GM18867 (cell line): ENCODE data around the gene TARM1.

ENCODE experiments used
- ATAC-seq: cut with Tn5 transposase; IDR thresholded peaks from one replicate; pipeline ENCODE4 v1.9.1; 2021; ENCODE audit warnings: mild to moderate bottlenecking, moderate library complexity; ENCODE audit not compliant: unreplicated experiment

The TARM1 gene

DNA sequence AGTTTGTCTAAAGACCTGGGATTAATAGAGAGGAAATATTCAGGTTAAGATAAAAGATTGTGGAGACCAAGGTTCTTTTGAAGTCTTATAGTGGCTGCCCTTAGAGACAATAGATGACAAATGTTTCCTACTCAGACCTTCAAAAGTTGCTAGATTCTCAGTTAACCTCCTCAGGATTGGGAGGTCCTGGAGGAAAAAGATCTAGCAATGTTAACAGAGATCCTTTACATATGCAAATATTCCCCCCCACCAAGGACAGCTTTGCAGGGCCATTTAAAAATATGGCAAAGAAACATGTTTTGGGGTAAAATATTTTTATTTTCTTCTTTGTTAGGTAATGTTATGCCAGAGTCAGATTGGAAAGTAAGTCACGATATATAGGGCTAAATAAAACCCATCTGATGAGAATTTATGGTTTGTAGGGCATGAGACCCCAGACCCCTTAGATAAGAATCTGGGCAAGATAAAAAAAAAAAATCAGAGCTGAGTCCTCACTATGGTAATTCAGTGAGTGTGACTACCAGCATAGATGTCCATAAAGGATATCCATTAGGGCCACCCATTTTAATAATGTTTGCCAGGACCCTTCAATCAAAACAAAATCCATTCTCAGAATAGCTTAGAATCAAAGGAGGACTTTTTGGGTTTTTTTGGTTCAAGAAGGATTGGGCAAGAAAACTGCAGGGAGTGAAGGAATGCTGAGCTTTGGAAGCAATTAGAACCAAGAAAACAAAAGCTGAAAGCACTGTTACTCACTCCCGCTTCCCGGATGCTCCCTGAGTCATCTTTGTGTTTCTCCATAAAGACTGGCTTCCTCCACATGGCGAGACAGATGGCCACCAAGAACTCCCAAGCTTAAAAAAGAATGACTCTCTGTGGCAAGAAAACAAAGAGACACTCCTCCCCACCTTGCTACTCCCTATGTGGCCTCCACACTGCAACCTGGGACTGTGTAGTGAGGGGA is 45.7 kb downstream of the TARM1 start:
- no peak for ATAC-seq

DNA sequence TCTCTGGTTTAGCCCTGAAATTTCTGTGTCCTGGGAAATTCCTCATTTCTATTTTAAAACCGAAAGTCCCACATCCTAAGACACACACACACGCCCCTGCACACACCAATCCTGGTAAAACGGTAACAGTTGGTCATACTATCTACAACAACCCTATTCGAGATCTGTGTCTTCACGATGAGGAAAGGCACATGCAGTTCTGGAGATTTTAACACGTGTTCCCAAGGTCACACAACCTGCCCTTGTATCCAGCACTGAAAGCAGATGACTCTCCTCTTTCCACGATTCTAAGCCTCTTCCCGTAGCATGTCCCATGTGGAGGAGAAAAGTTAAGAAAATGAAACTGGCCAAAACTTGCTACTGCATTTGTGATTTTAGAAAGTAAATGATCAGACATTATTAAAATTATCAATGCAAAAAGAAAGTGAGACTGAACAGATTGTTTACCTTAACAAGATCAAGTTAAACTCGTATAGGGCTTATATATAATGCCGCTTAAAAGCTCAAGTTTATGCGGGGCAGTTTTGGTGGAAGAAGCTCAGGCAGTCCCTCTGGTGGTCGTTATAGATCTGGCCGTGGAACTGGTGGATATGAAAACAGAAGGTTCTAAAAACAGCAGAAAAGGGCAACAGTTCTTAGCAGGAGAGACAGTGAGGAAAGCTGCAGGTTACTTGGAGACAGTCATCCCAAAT is 50.1 kb downstream of the TARM1 start:
- ATAC-seq: no peak

DNA sequence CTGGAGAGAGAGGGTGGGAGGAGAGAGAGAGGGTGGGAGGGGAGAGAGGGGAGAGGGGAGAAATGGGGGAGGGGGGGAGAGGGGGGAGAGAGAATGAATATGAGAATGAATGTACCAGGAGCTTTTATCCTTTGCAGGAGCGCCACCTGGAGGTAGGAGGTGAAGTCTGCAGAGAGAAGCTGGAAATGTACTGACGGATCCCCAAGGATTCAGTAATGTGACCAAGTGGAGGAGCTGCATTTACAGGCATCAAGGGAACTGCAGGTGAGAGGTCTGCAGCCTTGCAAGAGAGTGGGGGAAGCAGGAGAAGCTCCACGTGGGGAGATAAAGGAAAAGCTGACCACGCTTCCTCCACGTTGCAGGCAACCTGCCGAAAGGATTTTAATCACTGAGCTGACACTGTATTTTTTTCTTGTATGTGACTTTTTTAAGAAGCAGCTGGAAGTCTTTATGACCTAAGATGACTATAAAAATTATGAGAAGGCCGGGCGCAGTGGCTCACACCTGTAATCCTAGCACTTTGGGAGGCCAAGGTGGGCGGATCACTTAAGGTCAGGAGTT is 51.2 kb downstream of the TARM1 start:
- ATAC-seq: no peak

DNA sequence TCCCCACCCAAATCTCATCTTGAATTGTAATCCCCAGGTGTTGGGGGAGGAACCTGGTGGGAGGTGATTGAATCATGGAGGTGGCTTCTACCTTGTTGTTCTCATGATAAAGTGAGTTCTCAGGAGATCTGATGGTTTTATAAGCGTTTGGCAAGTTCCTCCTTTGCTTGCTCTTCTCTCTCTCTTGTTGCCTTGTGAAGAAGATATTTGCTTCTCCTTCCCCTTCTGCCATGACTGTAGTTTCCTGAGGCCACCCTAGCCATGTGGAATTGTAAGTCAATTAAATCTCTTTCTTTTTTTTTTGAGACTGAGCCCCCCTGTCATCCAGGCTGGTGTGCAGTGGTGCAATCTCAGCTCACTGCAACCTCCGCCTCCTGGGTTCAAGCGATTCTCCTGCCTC is 51.9 kb downstream of the TARM1 start:
- ATAC-seq: no peak

DNA sequence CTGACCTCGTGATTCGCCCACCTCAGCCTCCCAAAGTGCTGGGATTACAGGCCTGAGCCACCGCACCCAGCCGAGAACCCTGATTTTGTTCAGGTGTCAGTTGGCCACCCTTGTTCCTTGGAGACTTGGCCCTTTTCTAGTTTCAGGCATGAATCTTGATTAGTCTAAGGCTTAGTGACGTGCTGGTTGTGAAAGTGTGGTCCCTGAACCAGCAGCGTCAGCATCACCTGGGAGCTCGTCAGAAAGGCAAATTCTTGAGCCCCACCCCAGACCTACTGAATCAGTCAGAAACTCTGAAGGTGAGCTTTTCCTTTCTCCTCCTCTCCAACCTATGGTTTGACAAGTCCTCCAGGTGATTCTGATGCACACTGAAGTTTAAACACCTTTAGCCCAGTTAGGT is 54.5 kb downstream of the TARM1 start:
- no peak for ATAC-seq

DNA sequence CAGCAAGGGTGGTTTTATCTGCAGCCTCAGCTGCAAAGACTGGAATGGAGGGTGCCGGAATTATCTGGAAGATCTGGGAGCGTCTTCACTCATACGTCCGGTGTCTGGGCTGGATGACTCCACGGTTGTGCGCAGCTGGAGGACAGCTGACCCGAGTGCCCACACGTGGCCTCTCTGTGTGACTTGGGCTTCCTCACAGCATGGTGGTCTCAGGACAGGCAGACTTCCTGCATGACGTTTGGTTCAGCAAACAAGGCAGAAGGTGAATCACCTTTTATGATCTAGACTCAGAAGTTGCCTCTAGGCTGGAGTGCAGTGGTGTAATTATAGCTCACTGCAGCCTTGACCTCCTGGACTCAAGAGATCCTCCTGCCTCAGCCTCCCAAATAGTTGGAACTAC is 56.5 kb downstream of the TARM1 start:
- no peak for ATAC-seq

DNA sequence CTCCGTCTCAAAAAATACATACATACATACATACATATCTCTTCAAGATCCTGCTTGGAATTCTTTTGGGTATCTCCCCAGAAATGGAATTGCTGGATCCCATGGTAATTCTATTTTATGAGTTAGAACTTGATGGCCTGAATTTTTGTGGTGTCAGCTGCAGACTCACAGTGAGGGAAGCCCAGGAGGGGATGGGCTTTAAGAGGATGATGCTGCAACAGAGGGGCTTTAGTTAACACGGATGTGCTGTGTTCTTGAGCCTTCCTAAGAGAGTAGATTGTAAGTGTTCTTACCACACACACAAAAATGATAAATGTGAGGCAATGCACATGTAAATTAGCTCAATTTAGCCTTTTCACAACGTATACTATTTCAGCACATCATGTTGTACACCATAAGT is 58.0 kb downstream of the TARM1 start:
- ATAC-seq: no peak

DNA sequence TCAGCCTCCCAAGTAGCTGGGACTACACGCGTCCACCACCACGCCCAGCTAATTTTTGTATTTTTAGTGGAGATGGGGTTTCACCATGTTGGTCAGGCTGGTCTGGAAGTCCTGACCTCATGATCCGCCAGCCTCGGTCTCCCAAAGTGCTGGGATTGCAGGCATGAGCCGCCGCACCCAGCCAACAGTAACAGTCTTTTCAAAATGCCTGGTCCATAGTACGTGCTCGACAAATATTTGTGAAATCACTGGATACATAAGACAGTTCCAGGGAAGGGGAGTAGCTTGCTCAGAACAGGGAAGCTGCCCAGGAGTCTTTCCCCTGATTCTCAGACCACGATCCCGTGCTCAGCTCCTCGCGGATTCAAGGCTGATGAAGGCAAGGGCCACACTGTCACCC is 59.2 kb downstream of the TARM1 start:
- ATAC-seq: no peak

DNA sequence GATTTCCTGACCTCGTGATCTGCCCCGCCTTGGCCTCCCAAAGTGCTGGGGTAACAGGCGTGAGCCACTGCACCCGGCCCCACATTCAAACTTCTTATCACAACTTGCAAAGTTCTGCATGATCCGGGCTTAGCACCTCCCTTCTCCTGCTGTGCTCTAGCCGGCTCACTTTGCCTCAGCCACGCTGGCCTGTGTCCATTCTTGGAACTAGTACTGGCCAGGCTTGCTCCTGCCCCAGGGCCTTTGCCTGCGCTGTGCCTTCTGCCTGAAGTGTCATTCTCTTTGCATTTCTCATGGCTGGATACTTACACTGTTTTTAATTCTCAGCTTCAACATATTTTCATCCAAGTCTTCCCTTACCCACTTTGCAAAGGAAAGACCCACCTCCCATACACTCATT is 59.8 kb downstream of the TARM1 start:
- no peak for ATAC-seq
